Psoas muscle (tissue), 8 donors: ENCODE data around the gene MOGAT2. TPM values are rescaled to one million over a fixed set of nuclear protein-coding genes. Genes with fewer than 3 reads are reported as not detected.
A peak's percentile ranks its signal among the peaks of the same experiment; 100 is the strongest.

Source experiments
- ATAC-seq, 4 donors: fragments of 200-7000 bp; cut with Tn5 transposase; one replicate each; pipeline ENCODE4 v1.9.1; 2020; ENCODE audit warnings: moderate library complexity in 3 of 4, mild to moderate bottlenecking in 2 of 4
- DNase-seq, 2 donors: peaks; one replicate each; pipeline ENCODE4 v3.0.0-alpha.2; 2020
- H3K27ac ChIP-seq: fragments of 200-600 bp; one replicate; pipeline ENCODE4 v1.8.0; 2022
- H3K27me3 ChIP-seq, 3 donors: fragments of 200-600 bp in 1 of 3; one replicate each; pipeline versions ENCODE4 v1.6.1 to v1.8.0; 2013 to 2022; ENCODE audit warnings: low read length in 2 of 3, mild to moderate bottlenecking in 2 of 3, moderate library complexity in 1 of 3; ENCODE audit not compliant: insufficient read depth in 3 of 3
- H3K36me3 ChIP-seq, 2 donors: fragments of 200-600 bp in 1 of 2; one replicate each; pipeline versions ENCODE4 v1.6.1 to v1.8.0; 2013 to 2022; ENCODE audit warnings: low read depth in 1 of 2, mild to moderate bottlenecking in 1 of 2, moderate library complexity in 1 of 2; ENCODE audit not compliant: insufficient read depth in 1 of 2
- H3K4me1 ChIP-seq: fragments of 200-600 bp; one replicate; pipeline ENCODE4 v1.8.0; 2022
- H3K4me3 ChIP-seq: fragments of 200-600 bp; one replicate; pipeline ENCODE4 v1.8.0; 2022; ENCODE audit warnings: mild to moderate bottlenecking
- H3K9me3 ChIP-seq: fragments of 200-600 bp; one replicate; pipeline ENCODE4 v1.8.0; 2022
- WGBS, 3 donors: extraction: QIAGEN DNeasy Blood & Tissue Kit; methylation state at CpG; one replicate each; pipeline versions ENCODE4 v1.1.6 to v1.1.7; 2013; 5-methylcytosine and 5-hydroxymethylcytosine counted together
- intact Hi-C, 2 donors: fragments of 100-400 bp; cut with DNase I; formaldehyde crosslinking; loops; one replicate each; pipeline versions ENCODE4 v1.11.0 to v1.14.2; 2022
- polyA plus RNA-seq, 3 donors: library from polyadenylated mRNA; stranded (reverse); fragments of 200-250 nt; gene quantifications; one replicate each; pipeline ENCODE4 v1.2.3, GENCODE V29; 2013
- total RNA-seq, 4 donors: library from RNA; stranded (reverse); fragmentation: NEBNext Ultra II Directional in 2 of 4; extraction: Animal tissue kit (Norgen Biotek cat#: 25700) in 2 of 4; gene quantifications; one replicate each; pipeline versions ENCODE4 v1.2.1 to v1.2.4, GENCODE V29; 2021 to 2023
- TF ChIP-seq, protein P1 (sequence below): fragments of 200-600 bp; IDR thresholded peaks from one replicate; pipeline ENCODE4 v1.8.0; 2022; ENCODE audit warnings: antibody characterized with exemption
- donor health status: healthy with polysubstance abuse.
- donor health status: DM: no; HTN: no; CAD: no; lungs with moderate emphysema.
- donor health status: Bipolar disorder and iron deficiency.
- donor health status: healthy.
- donor health status: DM: yes; HTN: yes; CAD: no.
- donor health status: DM: no; HTN: no; CAD: no.
- donor health status: DM: no; HTN: no; CAD: no.
- donor health status: DM: yes; HTN: yes; CAD: no.

The MOGAT2 gene
- total and polyA plus RNA-seq, 7 donors, result 0.04 to 0.19 TPM; not detected in 5

DNA sequence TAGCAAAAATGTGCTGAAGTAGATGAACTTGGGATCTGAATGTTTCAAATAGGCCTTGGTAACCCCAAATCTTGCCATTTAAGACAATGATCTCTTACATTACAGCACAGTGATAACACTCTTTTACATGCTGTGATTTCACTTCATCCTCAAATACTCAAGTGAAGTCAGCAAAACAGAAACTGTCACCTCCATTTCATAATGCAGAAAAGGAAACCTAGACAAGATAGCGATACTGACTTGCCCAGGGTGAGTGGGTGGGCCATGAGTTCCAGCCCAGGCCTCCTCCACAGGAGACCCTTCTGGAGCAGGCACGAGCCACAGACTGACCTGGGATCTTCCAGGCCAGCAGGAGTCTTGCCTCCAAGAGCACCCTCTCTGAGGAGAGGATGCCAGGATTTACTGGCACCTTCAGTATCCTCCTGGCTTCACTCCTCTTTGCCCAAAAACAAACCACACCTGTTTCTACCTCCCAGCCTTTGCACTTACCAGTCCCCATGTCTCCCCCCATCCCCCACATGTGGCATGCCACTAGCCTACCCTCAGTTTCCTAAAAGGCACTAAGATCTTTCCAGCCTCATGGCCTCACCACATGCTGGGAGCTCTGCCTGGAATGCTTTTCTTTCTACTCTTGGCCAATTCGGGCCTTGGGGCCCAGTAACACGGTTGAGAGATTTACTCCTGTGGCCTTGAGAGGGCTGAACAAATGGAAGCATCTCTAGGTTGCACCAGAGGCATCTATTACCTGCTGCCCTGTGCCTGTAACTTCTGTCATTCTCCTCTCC, 49.0 kb downstream of the MOGAT2 start:
- H3K9me3 ChIP-seq, result no peaks in the 10 kb centered on the region
- H3K27me3 ChIP-seq, result peaks cover 0 to 26% (median 0%) of the 10 kb centered on the region in 3 donors
- ATAC-seq (no peak), DNase-seq (no peak)
- intact Hi-C loops, result loop anchor here (5.0 kb wide), 2 partner anchors 44 to 219 kb away; no protein-coding TSS in a partner anchor
- TF ChIP-seq, protein P1, sequence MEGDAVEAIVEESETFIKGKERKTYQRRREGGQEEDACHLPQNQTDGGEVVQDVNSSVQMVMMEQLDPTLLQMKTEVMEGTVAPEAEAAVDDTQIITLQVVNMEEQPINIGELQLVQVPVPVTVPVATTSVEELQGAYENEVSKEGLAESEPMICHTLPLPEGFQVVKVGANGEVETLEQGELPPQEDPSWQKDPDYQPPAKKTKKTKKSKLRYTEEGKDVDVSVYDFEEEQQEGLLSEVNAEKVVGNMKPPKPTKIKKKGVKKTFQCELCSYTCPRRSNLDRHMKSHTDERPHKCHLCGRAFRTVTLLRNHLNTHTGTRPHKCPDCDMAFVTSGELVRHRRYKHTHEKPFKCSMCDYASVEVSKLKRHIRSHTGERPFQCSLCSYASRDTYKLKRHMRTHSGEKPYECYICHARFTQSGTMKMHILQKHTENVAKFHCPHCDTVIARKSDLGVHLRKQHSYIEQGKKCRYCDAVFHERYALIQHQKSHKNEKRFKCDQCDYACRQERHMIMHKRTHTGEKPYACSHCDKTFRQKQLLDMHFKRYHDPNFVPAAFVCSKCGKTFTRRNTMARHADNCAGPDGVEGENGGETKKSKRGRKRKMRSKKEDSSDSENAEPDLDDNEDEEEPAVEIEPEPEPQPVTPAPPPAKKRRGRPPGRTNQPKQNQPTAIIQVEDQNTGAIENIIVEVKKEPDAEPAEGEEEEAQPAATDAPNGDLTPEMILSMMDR, result no peak
- WGBS, 3 donors, result 51 to 69% (median 55%) methylated on average over 4 of the region's 4 CpGs
- peaks cover 6% of the 10 kb centered on the region for H3K4me1 ChIP-seq
- H3K27ac ChIP-seq, result no peak overlapping the region
- H3K36me3 ChIP-seq, result no peaks in the 10 kb centered on the region
- no peak overlapping the region for H3K4me3 ChIP-seq

DNA sequence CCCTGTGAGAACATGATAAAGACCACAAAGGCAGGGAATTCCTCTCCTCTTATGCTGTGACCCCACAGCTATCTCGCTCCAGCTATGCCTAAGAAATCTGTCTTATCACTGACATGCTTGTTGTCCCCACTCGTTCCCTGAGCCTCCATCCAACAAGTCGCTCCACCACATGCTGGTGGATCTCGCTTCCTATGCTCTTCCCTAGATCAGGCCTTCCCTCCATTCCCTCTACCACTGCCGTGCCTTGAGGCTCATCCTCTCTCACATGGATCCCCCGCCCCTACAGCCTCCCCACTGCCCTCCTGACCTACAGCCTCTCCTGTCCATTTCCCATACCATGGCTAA, 49.6 kb downstream of the MOGAT2 start:
- DNase-seq (no peak), ATAC-seq (no peak)
- Histone ChIP-seq H3K4me3 (no peak overlapping the region), H3K27me3 (peaks cover 0 to 26% (median 0%) of the 10 kb centered on the region in 3 donors), H3K4me1 (peaks cover 6% of the 10 kb centered on the region), H3K9me3 (no peaks in the 10 kb centered on the region), H3K27ac (no peak overlapping the region), H3K36me3 (no peaks in the 10 kb centered on the region)
- WGBS, 3 donors, result 94 to 97% (median 95%) methylated on average over 6 of the region's 6 CpGs
- TF ChIP-seq, protein P1, result no peak
- intact Hi-C loops, result loop anchor here (5.0 kb wide), 2 partner anchors 45 to 220 kb away; no protein-coding TSS in a partner anchor

DNA sequence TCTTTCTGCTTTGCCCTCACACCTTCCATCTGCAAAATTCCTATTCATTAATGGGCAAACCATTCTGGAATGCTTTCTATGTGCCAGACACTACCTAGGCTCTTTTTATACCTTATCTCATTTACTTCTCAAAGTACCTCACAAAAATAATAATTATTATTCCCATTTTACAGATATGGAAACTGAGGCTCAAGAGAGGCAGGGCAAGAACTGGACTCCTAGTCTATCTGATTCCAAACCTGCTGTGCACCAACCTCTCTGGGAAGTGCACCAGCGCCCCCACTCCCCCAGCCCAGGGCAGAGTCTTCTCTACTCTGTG, 50.1 kb downstream of the MOGAT2 start:
- TF ChIP-seq, protein P1, result no peak
- Histone ChIP-seq H3K36me3 (no peaks in the 10 kb centered on the region), H3K4me1 (peaks cover 6% of the 10 kb centered on the region), H3K27ac (no peak overlapping the region), H3K4me3 (peak overlapping the region; percentile 68), H3K9me3 (no peaks in the 10 kb centered on the region), H3K27me3 (peaks cover 0 to 26% (median 0%) of the 10 kb centered on the region in 3 donors)
- 27 to 57% (median 50%) methylated on average over 1 of the region's 1 CpG for WGBS, 3 donors
- DNase-seq, result no peak
- intact Hi-C loops, result loop anchor here (5.0 kb wide), 2 partner anchors 45 to 220 kb away; no protein-coding TSS in a partner anchor
- ATAC-seq, result no peak

DNA sequence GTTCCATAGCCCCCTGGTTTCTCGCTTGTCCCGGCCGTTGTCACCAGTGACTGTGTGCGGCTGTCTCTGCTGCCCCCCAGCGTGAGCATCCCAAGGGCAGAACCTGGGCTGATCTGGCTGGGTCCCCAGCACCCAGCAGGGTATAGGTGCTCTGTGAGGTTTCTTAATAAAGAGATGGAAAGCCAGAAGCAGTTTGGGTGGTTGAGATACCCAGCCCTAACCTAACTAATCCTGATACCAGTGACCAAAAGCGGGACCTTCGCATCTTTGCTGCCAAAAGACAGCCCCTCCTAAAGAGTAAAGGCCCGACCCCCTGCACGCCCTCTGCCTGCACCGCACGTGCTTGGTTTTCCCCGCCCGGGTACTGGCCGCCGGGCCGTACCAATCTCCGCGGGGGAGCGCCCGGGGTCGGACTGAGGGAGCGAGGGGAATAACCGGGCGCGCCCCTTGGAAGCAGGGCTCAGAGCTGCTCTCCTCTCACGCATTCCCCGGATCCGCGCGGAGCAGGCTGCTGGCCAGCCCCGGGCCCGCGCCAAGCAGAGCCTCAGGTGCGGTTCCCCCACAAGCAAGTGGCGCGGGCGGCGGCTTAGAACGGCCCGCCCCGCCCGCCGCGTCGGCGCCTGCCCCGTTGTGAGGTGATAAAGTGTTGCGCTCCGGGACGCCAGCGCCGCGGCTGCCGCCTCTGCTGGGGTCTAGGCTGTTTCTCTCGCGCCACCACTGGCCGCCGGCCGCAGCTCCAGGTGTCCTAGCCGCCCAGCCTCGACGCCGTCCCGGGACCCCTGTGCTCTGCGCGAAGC, 50.7 kb downstream of the MOGAT2 start, which contains the start of gene DGAT2:
DGAT2 (plus strand) TSS at position 667 of the 797 bp plus-strand sequence. CDS start 214 bp downstream, outside the sequence.
- peak within 1 kb of the TSS; percentile 68 for H3K4me3 ChIP-seq
- TF ChIP-seq, protein P1, result no peak
- DNase-seq (peak; percentile 80 to 88), ATAC-seq (peak; percentile 85 to 97 (median 88))
- peaks cover 0 to 26% (median 0%) of the 10 kb centered on the region in 3 donors for H3K27me3 ChIP-seq
- H3K36me3 ChIP-seq, result no peaks in the 10 kb centered on the region
- no peak within 1 kb of the TSS for H3K27ac ChIP-seq
- intact Hi-C loops, result loop anchor here (5.0 kb wide), 2 partner anchors 46 to 221 kb away; no protein-coding TSS in a partner anchor
- WGBS, 3 donors, result 2 to 3% (median 2%) methylated on average over 42 to 66 of the region's 66 CpGs
- no peaks in the 10 kb centered on the region for H3K9me3 ChIP-seq
- H3K4me1 ChIP-seq, result peaks cover 6% of the 10 kb centered on the region
